RWPE2 (cell line): ENCODE results near the gene FYB1.

Experiments used
- ATAC-seq: fragments of 200-7000 bp; cut with Tn5 transposase; 3 replicates; pipeline ENCODE4 v1.9.1; 2021; ENCODE audit warnings: low read depth
- DNase-seq: peaks from one replicate; pipeline ENCODE4 v3.0.0-alpha.2; 2020; ENCODE audit warnings: low spot score
- H3K27ac ChIP-seq: fragments of 450-650 bp; 2 replicates; pipeline ENCODE4 v1.5.1; 2017; ENCODE audit warnings: mild to moderate bottlenecking; ENCODE audit not compliant: poor library complexity, severe bottlenecking
- H3K27me3 ChIP-seq: fragments of 250-450 bp; sonication (Bioruptor Pico); 2 replicates; pipeline ENCODE4 v1.5.1; 2021; ENCODE audit warnings: mild to moderate bottlenecking, moderate library complexity; ENCODE audit not compliant: insufficient read depth, poor library complexity, severe bottlenecking
- H3K36me3 ChIP-seq: fragments of 250-450 bp; sonication (Bioruptor Pico); 2 replicates; pipeline ENCODE4 v1.5.1; 2020; ENCODE audit warnings: low read depth, mild to moderate bottlenecking, moderate library complexity
- H3K4me1 ChIP-seq: fragments of 250-450 bp; sonication (Bioruptor Pico); 2 replicates; pipeline ENCODE4 v1.5.1; 2021; ENCODE audit warnings: mild to moderate bottlenecking, moderate library complexity; ENCODE audit not compliant: insufficient read depth, poor library complexity, severe bottlenecking
- H3K4me3 ChIP-seq: fragments of 250-450 bp; sonication (Bioruptor Pico); 2 replicates; pipeline ENCODE4 v1.5.1; 2021; ENCODE audit warnings: mild to moderate bottlenecking, moderate library complexity; ENCODE audit not compliant: severe bottlenecking
- H3K9me3 ChIP-seq: fragments of 250-450 bp; sonication (Bioruptor Pico); 2 replicates; pipeline ENCODE4 v1.5.1; 2021; ENCODE audit warnings: mild to moderate bottlenecking, moderate library complexity; ENCODE audit not compliant: severe bottlenecking
- CTCF ChIP-seq: fragments of 450-650 bp; IDR thresholded peaks from one replicate; pipeline ENCODE4 v1.5.1; 2017; ENCODE audit warnings: mild to moderate bottlenecking, moderate library complexity; ENCODE audit not compliant: poor library complexity, severe bottlenecking

FYB1 gene

DNA sequence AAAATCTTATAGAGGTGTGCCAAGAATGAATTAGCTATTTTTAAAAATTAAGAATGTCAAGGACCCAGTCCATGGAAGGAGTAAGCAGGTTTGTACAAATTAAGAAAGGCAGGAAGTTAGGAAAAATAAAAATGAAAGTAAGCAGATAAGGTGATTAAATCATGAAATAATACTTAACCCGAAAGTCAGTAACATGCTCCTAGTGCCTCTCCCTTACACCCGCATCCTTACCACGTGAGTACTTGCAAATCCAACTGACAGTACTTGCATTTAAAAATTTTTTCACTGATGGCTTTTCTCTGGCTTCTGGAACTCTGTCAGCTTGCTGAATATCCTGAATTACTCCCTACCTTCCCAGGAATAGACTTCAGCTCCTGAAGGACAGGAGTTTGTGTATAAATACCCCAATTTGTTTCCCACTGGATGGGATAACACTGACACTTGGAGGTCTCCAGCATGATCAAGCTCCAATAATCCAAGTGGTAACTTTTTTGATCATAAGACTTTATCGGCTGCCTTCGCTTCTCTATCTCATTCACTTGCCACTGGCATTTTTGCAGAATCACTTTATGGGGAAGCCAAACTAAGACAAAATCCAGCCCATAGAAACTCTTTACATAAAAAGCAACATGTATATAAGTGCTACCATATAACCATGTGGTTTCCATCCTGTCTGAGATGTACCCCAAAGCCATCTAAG, 103.6 kb downstream of the FYB1 start:
- H3K27ac ChIP-seq = no peak overlapping the region
- H3K9me3 ChIP-seq = no peaks in the 10 kb centered on the region
- ATAC-seq = no peak
- no peak overlapping the region for H3K4me3 ChIP-seq
- no peak for TF ChIP-seq CTCF
- no peak for DNase-seq
- no peaks in the 10 kb centered on the region for H3K27me3 ChIP-seq
- H3K4me1 ChIP-seq = peaks cover 9% of the 10 kb centered on the region
- H3K36me3 ChIP-seq = no peaks in the 10 kb centered on the region

DNA sequence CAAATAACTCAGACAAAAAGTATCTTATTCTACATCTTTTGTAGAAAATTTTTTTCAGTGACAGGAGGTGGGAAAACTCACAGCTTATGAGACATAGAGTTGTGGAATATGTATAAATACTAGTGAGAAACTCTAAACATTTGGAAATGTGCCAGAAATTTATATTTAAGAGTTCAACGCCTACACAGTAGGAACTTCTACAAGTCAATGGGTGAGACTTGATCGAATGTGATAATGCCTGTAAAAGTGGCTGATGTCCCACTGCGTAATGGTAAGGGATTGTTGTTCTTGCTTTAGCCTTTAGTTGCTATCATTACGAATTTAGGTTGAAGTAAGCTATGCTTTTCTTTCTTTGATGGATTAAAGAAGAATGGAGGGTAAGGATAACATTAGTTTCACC, 105.2 kb downstream of the FYB1 start:
- Histone ChIP-seq H3K36me3 (no peaks in the 10 kb centered on the region), H3K27ac (no peak overlapping the region), H3K4me1 (peaks cover 6% of the 10 kb centered on the region), H3K4me3 (no peak overlapping the region), H3K9me3 (no peaks in the 10 kb centered on the region), H3K27me3 (no peaks in the 10 kb centered on the region)
- TF ChIP-seq CTCF = no peak
- ATAC-seq (no peak), DNase-seq (no peak)

- peaks cover 6% of the 10 kb centered on the region for H3K4me1 ChIP-seq
- ATAC-seq (no peak), DNase-seq (no peak)
- H3K27me3 ChIP-seq = no peaks in the 10 kb centered on the region
- H3K27ac ChIP-seq = no peak overlapping the region
- H3K36me3 ChIP-seq = no peaks in the 10 kb centered on the region
- TF ChIP-seq CTCF = no peak
- H3K9me3 ChIP-seq = no peaks in the 10 kb centered on the region
- no peak overlapping the region for H3K4me3 ChIP-seq
Measured at GRCh38 chr5:39113354-39113953, 105.9 kb downstream of the FYB1 start.

DNA sequence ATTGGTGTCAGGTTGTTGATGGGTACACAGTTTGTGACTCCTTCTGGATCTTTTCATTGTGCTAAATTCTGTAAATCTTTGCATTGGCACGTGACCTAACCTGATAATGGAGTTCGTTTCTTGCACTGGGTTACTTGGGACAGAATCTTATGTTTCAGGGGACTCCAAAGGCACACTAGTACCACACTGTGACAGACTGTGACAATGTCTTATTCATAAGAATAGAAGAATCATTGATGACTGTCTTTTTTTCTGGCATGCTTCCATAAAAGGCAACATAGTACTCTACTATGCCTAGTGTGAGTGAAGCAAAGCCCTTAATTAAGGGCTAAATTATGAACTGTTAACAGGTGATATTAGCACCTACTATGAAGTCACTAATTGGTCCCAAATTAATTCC, 109.8 kb downstream of the FYB1 start:
- H3K36me3 ChIP-seq = no peaks in the 10 kb centered on the region
- H3K27me3 ChIP-seq = no peaks in the 10 kb centered on the region
- ATAC-seq = no peak
- no peak overlapping the region for H3K4me3 ChIP-seq
- H3K27ac ChIP-seq = no peak overlapping the region
- no peak for TF ChIP-seq CTCF
- DNase-seq = no peak
- H3K4me1 ChIP-seq = peaks cover 3% of the 10 kb centered on the region
- no peaks in the 10 kb centered on the region for H3K9me3 ChIP-seq

DNA sequence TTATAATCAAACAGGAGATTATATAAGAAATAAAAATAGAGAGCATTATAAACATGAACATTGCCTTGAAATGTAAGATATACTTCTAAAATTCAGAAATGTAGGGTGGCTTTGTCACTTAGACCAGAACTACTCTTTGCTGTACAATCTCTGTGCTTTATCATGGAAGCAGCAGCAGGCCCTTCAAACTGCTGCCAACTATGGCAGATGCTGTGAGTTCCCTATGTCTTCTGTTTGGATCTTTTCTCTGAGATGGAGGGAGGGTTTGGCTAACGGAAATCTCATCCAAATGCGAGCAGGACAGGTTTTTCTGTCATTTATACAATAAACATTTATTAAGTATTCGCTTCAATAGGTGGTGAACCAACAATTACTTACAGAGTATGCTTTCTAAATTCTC, 110.4 kb downstream of the FYB1 start:
- DNase-seq (no peak), ATAC-seq (no peak)
- H3K4me1 ChIP-seq = peaks cover 3% of the 10 kb centered on the region
- H3K27ac ChIP-seq = no peak overlapping the region
- H3K4me3 ChIP-seq = no peak overlapping the region
- H3K9me3 ChIP-seq = no peaks in the 10 kb centered on the region
- no peaks in the 10 kb centered on the region for H3K27me3 ChIP-seq
- TF ChIP-seq CTCF = no peak
- H3K36me3 ChIP-seq = no peaks in the 10 kb centered on the region
